Measurements from ENCODE around the gene BRCC3. TPM values are rescaled to one million over a fixed set of nuclear protein-coding genes. Genes with fewer than 3 reads are reported as not detected.

The BRCC3 gene
- total RNA-seq, 3 donors from 2014 or later, result 28.5 to 35.7 (median 32.0) TPM

- TF ChIP-seq CTCF (IDR thresholded peaks at IDR 0.05), result no peak
- Histone ChIP-seq H3K4me1 (ENCODE audit: low read depth) (peaks cover 5% of the 10 kb centered on the region), H3K4me3 (peak overlapping the region; percentile 28), H3K36me3 (ENCODE audit: low read depth) (no peaks in the 10 kb centered on the region), H3K9me3 (no peaks in the 10 kb centered on the region)
- intact Hi-C loops (cut with DNase I, micrococcal nuclease), result no loop called here
- DNase-seq (no peak), ATAC-seq (peak; percentile 16)
Observed at GRCh38 chrX:155071694-155072280, 479 bp downstream of the BRCC3 start.

GRCh38 chrX:155086202-155086840, 15.0 kb downstream of the BRCC3 start:
- Histone ChIP-seq H3K4me1 (ENCODE audit: low read depth) (no peaks in the 10 kb centered on the region), H3K36me3 (ENCODE audit: low read depth) (no peaks in the 10 kb centered on the region), H3K9me3 (no peaks in the 10 kb centered on the region), H3K4me3 (no peak overlapping the region)
- DNase-seq (peak in 2 of 3 donors; percentile 30 to 58), ATAC-seq (peak; percentile 62)
- no peak for TF ChIP-seq CTCF (IDR thresholded peaks at IDR 0.05)
- intact Hi-C loops (cut with DNase I, micrococcal nuclease), result no loop called here

- H3K9me3 ChIP-seq, result no peaks in the 10 kb centered on the region
- DNase-seq (no peak), ATAC-seq (no peak)
- no peak for TF ChIP-seq CTCF (IDR thresholded peaks at IDR 0.05)
- H3K36me3 ChIP-seq (ENCODE audit: low read depth), result no peaks in the 10 kb centered on the region
- H3K4me3 ChIP-seq, result no peak overlapping the region
- intact Hi-C loops (cut with DNase I, micrococcal nuclease), result no loop called here
- no peaks in the 10 kb centered on the region for H3K4me1 ChIP-seq (ENCODE audit: low read depth)
Observed at GRCh38 chrX:155086961-155087735, 15.8 kb downstream of the BRCC3 start.

GRCh38 chrX:155094468-155095061, 23.3 kb downstream of the BRCC3 start:
- DNase-seq, result peak in 1 of 3 donors; percentile 12
- peak; percentile 52 for ATAC-seq
- H3K4me1 ChIP-seq (ENCODE audit: low read depth), result no peaks in the 10 kb centered on the region
- TF ChIP-seq CTCF (IDR thresholded peaks at IDR 0.05), result no peak
- no peak overlapping the region for H3K4me3 ChIP-seq
- H3K9me3 ChIP-seq, result no peaks in the 10 kb centered on the region
- H3K36me3 ChIP-seq (ENCODE audit: low read depth), result no peaks in the 10 kb centered on the region
- intact Hi-C loops (cut with DNase I, micrococcal nuclease), result no loop called here

- Histone ChIP-seq H3K4me3 (no peak overlapping the region), H3K36me3 (ENCODE audit: low read depth) (no peaks in the 10 kb centered on the region), H3K9me3 (no peaks in the 10 kb centered on the region), H3K4me1 (ENCODE audit: low read depth) (no peaks in the 10 kb centered on the region)
- intact Hi-C loops (cut with DNase I, micrococcal nuclease), result no loop called here
- no peak for DNase-seq
- no peak for ATAC-seq
- no peak for TF ChIP-seq CTCF (IDR thresholded peaks at IDR 0.05)
Observed at GRCh38 chrX:155105919-155106318, 34.6 kb downstream of the BRCC3 start.

Measured in mucosa of descending colon (tissue), 3 donors.